ENCODE data around the gene ZNF805.

The ZNF805 gene

DNA sequence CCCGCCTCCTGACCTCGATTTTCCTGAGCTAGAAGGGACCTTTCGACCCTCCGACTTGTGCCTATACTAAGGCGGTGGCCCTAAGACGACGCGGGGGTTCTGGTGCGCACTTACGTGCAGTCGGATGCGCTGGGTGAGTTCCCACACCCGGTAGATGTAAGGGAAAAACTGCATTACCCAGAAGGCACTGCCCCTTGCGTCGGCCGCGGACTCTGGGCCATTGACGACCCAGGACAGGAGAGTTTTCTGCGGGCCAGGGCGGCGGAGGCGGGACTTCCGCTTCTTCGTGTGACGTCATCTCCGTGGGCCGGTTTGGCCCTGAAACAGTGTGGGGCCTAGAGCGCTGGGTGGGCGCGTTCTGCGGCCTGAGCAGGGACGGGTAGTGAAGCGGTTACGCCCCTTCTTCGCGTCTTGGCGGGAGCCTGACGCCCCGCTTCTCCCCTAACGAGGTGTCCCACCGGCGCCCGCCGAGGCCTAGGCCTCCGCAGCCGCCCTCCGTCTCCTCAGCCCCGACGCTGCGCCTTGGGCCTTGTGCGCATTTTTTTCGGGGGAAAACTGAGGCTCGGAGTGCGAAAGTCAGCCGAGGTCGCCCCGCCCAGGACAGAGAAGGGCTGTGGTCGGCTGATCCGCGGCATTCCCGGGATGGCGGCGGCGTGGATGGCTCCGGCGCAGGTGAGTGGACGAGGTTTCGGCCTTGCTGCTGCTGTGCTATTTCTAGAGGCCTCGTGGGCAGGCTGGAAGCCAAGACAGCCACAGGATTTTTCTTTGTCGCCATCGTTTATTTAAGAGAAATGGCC, 39.9 kb downstream of the ZNF805 start, which contains the start of gene ZNF460 (continued):
- TF ChIP-seq ZBTB17 (tag by site-specific recombination; IDR thresholded peaks at IDR 0.05) (peak; percentile 48; the same call in 1 of the 2 replicates), ZBTB20 (tag by site-specific recombination; IDR thresholded peaks at IDR 0.05) (peak; percentile 17; the same call in 1 of the 2 replicates), ZNF600 (tag by site-specific recombination; IDR thresholded peaks at IDR 0.05) (no peak), ZNF146 (tag by site-specific recombination; IDR thresholded peaks at IDR 0.05) (no peak), HOXC10 (CRISPR knock-in tag; IDR thresholded peaks at IDR 0.05) (peak; percentile 83), ZBTB8A (tag by site-specific recombination; IDR thresholded peaks at IDR 0.05) (peak; percentile 86)
- TF ChIP-seq, protein P1, sequence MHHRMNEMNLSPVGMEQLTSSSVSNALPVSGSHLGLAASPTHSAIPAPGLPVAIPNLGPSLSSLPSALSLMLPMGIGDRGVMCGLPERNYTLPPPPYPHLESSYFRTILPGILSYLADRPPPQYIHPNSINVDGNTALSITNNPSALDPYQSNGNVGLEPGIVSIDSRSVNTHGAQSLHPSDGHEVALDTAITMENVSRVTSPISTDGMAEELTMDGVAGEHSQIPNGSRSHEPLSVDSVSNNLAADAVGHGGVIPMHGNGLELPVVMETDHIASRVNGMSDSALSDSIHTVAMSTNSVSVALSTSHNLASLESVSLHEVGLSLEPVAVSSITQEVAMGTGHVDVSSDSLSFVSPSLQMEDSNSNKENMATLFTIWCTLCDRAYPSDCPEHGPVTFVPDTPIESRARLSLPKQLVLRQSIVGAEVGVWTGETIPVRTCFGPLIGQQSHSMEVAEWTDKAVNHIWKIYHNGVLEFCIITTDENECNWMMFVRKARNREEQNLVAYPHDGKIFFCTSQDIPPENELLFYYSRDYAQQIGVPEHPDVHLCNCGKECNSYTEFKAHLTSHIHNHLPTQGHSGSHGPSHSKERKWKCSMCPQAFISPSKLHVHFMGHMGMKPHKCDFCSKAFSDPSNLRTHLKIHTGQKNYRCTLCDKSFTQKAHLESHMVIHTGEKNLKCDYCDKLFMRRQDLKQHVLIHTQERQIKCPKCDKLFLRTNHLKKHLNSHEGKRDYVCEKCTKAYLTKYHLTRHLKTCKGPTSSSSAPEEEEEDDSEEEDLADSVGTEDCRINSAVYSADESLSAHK (tag by site-specific recombination; IDR thresholded peaks at IDR 0.05): peak; percentile 40; the same call in 1 of the 2 replicates
- TF ChIP-seq, protein P2, sequence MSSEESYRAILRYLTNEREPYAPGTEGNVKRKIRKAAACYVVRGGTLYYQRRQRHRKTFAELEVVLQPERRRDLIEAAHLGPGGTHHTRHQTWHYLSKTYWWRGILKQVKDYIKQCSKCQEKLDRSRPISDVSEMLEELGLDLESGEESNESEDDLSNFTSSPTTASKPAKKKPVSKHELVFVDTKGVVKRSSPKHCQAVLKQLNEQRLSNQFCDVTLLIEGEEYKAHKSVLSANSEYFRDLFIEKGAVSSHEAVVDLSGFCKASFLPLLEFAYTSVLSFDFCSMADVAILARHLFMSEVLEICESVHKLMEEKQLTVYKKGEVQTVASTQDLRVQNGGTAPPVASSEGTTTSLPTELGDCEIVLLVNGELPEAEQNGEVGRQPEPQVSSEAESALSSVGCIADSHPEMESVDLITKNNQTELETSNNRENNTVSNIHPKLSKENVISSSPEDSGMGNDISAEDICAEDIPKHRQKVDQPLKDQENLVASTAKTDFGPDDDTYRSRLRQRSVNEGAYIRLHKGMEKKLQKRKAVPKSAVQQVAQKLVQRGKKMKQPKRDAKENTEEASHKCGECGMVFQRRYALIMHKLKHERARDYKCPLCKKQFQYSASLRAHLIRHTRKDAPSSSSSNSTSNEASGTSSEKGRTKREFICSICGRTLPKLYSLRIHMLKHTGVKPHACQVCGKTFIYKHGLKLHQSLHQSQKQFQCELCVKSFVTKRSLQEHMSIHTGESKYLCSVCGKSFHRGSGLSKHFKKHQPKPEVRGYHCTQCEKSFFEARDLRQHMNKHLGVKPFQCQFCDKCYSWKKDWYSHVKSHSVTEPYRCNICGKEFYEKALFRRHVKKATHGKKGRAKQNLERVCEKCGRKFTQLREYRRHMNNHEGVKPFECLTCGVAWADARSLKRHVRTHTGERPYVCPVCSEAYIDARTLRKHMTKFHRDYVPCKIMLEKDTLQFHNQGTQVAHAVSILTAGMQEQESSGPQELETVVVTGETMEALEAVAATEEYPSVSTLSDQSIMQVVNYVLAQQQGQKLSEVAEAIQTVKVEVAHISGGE (tag by site-specific recombination; conservative IDR thresholded peaks at IDR 0.05; ENCODE audit: low read depth): peak; percentile 41

DNA sequence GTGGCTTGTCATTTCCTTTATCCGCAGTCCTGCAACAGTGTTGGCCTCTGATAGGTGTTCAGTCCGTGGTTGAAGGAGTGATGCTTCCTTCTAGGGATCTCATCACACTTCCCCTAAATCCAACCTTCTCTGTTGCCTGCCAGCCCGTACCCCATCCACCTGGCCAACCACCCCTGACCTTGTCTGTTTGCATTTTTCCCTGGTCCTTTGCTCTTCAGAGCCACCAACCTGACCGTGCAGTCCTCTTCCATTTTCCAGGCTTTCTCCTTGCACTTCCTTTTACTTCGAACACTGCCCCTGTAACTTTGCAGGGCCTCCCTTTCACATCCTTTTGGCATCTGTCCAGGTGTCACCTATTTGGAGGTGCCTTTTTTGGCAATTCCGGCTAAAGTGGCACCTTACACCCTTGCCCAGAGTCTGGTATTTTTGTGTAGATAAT, 40.5 kb downstream of the ZNF805 start:
- POLR2A ChIA-PET: no interaction called here
- Histone ChIP-seq H3K27ac (ENCODE audit: extremely low read depth, low read depth, low read length) (peak overlapping the region; percentile 90), H3K36me3 (ENCODE audit: control insufficient read depth in 2 of 2, insufficient read depth in 1 of 2, low read length in 2 of 2) (peaks cover 33 to 39% of the 10 kb centered on the region in 2 experiments), H3K9me3 (ENCODE audit: control insufficient read depth, insufficient read depth, low read depth, low read length) (no peaks in the 10 kb centered on the region), H3K4me3 (ENCODE audit: low read depth, low read length) (peak overlapping the region; percentile 96), H3K4me1 (ENCODE audit: control insufficient read depth, insufficient read depth, low read length) (peaks cover 16% of the 10 kb centered on the region)
- CTCF ChIA-PET: no interaction called here
- TF ChIP-seq ZNF423 (tag by site-specific recombination; IDR thresholded peaks at IDR 0.05) (no peak), ZFP41 (tag by site-specific recombination; IDR thresholded peaks at IDR 0.05; ENCODE audit: borderline replicate concordance) (no peak), ZBTB48 (tag by site-specific recombination; IDR thresholded peaks at IDR 0.05) (peak; percentile 79), ZXDB (tag by site-specific recombination; IDR thresholded peaks at IDR 0.05) (peak; percentile 51), ZNF23 (tag by site-specific recombination; IDR thresholded peaks at IDR 0.05; ENCODE audit: borderline replicate concordance) (0 out of 2 replicates have a peak, but pooled peaks have one; percentile 6), ZNF707 (tag by site-specific recombination; IDR thresholded peaks at IDR 0.05) (no peak), PRDM1 (tag by site-specific recombination; IDR thresholded peaks at IDR 0.05) (peak; percentile 84), ZNF785 (tag by site-specific recombination; IDR thresholded peaks at IDR 0.05) (no peak), ZSCAN23 (tag by site-specific recombination; IDR thresholded peaks at IDR 0.05) (no peak), ZNF404 (tag by site-specific recombination; IDR thresholded peaks at IDR 0.05) (no peak)
- TF ChIP-seq, protein P3, sequence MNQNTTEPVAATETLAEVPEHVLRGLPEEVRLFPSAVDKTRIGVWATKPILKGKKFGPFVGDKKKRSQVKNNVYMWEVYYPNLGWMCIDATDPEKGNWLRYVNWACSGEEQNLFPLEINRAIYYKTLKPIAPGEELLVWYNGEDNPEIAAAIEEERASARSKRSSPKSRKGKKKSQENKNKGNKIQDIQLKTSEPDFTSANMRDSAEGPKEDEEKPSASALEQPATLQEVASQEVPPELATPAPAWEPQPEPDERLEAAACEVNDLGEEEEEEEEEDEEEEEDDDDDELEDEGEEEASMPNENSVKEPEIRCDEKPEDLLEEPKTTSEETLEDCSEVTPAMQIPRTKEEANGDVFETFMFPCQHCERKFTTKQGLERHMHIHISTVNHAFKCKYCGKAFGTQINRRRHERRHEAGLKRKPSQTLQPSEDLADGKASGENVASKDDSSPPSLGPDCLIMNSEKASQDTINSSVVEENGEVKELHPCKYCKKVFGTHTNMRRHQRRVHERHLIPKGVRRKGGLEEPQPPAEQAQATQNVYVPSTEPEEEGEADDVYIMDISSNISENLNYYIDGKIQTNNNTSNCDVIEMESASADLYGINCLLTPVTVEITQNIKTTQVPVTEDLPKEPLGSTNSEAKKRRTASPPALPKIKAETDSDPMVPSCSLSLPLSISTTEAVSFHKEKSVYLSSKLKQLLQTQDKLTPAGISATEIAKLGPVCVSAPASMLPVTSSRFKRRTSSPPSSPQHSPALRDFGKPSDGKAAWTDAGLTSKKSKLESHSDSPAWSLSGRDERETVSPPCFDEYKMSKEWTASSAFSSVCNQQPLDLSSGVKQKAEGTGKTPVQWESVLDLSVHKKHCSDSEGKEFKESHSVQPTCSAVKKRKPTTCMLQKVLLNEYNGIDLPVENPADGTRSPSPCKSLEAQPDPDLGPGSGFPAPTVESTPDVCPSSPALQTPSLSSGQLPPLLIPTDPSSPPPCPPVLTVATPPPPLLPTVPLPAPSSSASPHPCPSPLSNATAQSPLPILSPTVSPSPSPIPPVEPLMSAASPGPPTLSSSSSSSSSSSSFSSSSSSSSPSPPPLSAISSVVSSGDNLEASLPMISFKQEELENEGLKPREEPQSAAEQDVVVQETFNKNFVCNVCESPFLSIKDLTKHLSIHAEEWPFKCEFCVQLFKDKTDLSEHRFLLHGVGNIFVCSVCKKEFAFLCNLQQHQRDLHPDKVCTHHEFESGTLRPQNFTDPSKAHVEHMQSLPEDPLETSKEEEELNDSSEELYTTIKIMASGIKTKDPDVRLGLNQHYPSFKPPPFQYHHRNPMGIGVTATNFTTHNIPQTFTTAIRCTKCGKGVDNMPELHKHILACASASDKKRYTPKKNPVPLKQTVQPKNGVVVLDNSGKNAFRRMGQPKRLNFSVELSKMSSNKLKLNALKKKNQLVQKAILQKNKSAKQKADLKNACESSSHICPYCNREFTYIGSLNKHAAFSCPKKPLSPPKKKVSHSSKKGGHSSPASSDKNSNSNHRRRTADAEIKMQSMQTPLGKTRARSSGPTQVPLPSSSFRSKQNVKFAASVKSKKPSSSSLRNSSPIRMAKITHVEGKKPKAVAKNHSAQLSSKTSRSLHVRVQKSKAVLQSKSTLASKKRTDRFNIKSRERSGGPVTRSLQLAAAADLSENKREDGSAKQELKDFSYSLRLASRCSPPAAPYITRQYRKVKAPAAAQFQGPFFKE (tag by site-specific recombination; IDR thresholded peaks at IDR 0.05; ENCODE audit: borderline replicate concordance): no peak
- TF ChIP-seq, protein P4, sequence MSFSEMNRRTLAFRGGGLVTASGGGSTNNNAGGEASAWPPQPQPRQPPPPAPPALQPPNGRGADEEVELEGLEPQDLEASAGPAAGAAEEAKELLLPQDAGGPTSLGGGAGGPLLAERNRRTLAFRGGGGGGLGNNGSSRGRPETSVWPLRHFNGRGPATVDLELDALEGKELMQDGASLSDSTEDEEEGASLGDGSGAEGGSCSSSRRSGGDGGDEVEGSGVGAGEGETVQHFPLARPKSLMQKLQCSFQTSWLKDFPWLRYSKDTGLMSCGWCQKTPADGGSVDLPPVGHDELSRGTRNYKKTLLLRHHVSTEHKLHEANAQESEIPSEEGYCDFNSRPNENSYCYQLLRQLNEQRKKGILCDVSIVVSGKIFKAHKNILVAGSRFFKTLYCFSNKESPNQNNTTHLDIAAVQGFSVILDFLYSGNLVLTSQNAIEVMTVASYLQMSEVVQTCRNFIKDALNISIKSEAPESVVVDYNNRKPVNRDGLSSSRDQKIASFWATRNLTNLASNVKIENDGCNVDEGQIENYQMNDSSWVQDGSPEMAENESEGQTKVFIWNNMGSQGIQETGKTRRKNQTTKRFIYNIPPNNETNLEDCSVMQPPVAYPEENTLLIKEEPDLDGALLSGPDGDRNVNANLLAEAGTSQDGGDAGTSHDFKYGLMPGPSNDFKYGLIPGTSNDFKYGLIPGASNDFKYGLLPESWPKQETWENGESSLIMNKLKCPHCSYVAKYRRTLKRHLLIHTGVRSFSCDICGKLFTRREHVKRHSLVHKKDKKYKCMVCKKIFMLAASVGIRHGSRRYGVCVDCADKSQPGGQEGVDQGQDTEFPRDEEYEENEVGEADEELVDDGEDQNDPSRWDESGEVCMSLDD (tag by site-specific recombination; IDR thresholded peaks at IDR 0.05): no peak
